BE2C (cell line): ENCODE measurements around the gene PDE10A.

Experiments
- DNase-seq: peaks from one replicate; pipeline ENCODE4 v3.0.0-alpha.2; 2020
- H3K27me3 ChIP-seq: fragments of 250-450 bp; sonication (Bioruptor Pico); 2 replicates; pipeline ENCODE4 v1.5.1; 2020; ENCODE audit warnings: mild to moderate bottlenecking
- H3K36me3 ChIP-seq: fragments of 250-450 bp; sonication (Bioruptor Pico); 2 replicates; pipeline ENCODE4 v1.5.1; 2020; ENCODE audit warnings: mild to moderate bottlenecking
- H3K4me1 ChIP-seq: fragments of 250-450 bp; sonication (Bioruptor Pico); 2 replicates; pipeline ENCODE4 v1.5.1; 2020
- H3K4me3 ChIP-seq: 2 replicates; pipeline ENCODE4 v1.5.1; 2011; ENCODE audit warnings: low read depth, low read length
- H3K9me3 ChIP-seq: fragments of 250-450 bp; sonication (Bioruptor Pico); 2 replicates; pipeline ENCODE4 v1.5.1; 2020
- CTCF ChIP-seq: IDR thresholded peaks from 2 replicates; pipeline ENCODE4 v1.5.1; 2012; ENCODE audit warnings: mild to moderate bottlenecking, low read depth, low read length

The PDE10A gene

GRCh38 chr6:165585060-165585459 is 78.0 kb downstream of the PDE10A start:
- H3K4me1 ChIP-seq = no peaks in the 10 kb centered on the region
- DNase-seq = no peak
- no peaks in the 10 kb centered on the region for H3K27me3 ChIP-seq
- H3K4me3 ChIP-seq = no peak overlapping the region
- H3K36me3 ChIP-seq = no peaks in the 10 kb centered on the region
- H3K9me3 ChIP-seq = no peaks in the 10 kb centered on the region
- TF ChIP-seq CTCF = no peak

- H3K27me3 ChIP-seq = no peaks in the 10 kb centered on the region
- DNase-seq = no peak
- TF ChIP-seq CTCF = no peak
Observed at GRCh38 chr6:165584541-165584940, 78.5 kb downstream of the PDE10A start.

DNA sequence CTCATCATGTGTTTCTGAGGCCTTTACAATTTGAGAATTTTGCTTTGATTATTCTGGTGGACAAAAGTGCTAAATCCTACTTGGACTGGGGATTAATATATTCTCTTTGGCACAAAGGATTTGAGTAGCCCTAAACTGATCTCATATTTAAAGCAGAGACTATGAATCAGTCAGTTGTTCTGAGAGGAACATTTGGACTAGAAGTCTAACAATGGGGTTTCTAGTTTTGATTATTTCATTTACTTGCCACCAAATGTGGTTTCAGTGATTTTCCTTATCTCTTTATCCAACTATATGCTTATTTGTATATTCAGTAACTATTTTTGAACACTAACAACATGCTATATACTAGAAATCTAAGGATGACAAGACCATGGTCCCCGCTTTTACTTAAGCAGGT is 81.4 kb downstream of the PDE10A start:
- no peaks in the 10 kb centered on the region for H3K27me3 ChIP-seq
- no peak overlapping the region for H3K4me3 ChIP-seq
- H3K9me3 ChIP-seq = no peaks in the 10 kb centered on the region
- H3K36me3 ChIP-seq = no peaks in the 10 kb centered on the region
- H3K4me1 ChIP-seq = no peaks in the 10 kb centered on the region
- TF ChIP-seq CTCF = no peak
- DNase-seq = no peak

More at GRCh38 chr6:165584541-165584940, 78.5 kb downstream of the PDE10A start:
- no peaks in the 10 kb centered on the region for H3K9me3 ChIP-seq
- no peaks in the 10 kb centered on the region for H3K4me1 ChIP-seq
- no peak overlapping the region for H3K4me3 ChIP-seq
- no peaks in the 10 kb centered on the region for H3K36me3 ChIP-seq

DNA sequence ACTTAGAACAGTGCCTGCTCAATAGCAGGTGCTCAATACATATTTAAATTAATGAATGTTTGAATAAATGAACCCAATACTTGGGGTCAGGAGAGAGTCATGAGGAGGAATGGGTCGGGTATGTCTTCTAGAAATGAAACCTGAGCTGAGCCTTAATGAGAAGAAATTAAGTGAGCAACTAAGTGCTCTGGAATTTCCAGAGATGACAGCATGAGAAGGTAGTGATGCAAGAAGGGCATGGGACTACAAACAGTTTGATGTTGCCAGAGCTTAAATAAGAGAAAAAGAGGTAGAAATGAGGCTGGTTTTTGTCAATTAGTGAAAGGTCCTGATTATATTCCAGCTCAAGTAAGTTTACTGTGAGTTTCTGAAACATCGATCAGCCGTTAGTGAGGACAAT is 82.9 kb downstream of the PDE10A start:
- DNase-seq = no peak
- Histone ChIP-seq H3K9me3 (no peaks in the 10 kb centered on the region), H3K27me3 (no peaks in the 10 kb centered on the region), H3K4me3 (no peak overlapping the region), H3K36me3 (no peaks in the 10 kb centered on the region), H3K4me1 (no peaks in the 10 kb centered on the region)
- no peak for TF ChIP-seq CTCF

DNA sequence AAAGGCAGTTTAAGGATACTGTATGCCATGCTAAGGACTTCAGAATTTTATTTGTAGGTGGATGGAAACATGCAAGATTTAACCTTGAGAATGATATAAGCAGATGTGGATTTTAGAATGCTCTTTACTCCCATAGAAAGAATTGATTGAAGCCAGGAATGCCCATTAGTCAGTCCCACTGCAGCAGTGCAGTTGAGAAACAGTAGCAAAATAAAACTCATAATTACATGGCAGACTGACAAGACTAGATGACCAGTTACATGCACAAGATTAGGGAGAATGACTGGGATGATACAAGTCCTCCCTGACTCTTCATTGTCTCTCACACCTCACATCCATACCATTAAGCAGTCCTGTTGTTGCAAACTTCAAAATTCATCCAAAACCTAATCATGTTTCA is 83.9 kb downstream of the PDE10A start:
- Histone ChIP-seq H3K4me1 (no peaks in the 10 kb centered on the region), H3K36me3 (no peaks in the 10 kb centered on the region), H3K9me3 (no peaks in the 10 kb centered on the region), H3K4me3 (no peak overlapping the region), H3K27me3 (no peaks in the 10 kb centered on the region)
- no peak for DNase-seq
- TF ChIP-seq CTCF = no peak

DNA sequence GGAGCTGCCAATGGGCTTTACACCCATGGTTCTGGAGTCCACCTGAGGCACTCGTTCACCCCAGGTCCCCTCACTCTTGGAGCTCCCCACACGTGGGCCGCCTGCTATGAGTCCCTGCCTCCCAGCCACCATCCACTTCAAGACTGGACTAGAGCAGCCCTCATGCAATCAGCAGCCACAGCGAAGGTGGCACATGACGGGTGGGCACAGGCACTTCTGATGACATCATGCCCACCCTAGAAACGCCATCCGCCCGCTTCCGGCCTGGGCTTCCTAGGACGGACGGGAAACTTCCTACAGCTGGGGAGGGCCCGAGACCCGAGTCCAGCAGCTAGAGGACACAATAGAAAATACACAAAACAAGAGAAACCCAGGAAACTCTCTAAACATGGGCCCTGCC is 85.5 kb downstream of the PDE10A start:
- no peaks in the 10 kb centered on the region for H3K4me1 ChIP-seq
- no peak for DNase-seq
- no peak for TF ChIP-seq CTCF
- H3K4me3 ChIP-seq = no peak overlapping the region
- H3K36me3 ChIP-seq = no peaks in the 10 kb centered on the region
- H3K27me3 ChIP-seq = no peaks in the 10 kb centered on the region
- H3K9me3 ChIP-seq = no peaks in the 10 kb centered on the region
